Measurements from ENCODE around the gene GOLGA8B.
"Not testable (repeated sequence)": the region's sequence is repeated elsewhere in the genome, so short reads cannot be mapped to it uniquely, and the experiment has no call there.

The GOLGA8B gene

DNA sequence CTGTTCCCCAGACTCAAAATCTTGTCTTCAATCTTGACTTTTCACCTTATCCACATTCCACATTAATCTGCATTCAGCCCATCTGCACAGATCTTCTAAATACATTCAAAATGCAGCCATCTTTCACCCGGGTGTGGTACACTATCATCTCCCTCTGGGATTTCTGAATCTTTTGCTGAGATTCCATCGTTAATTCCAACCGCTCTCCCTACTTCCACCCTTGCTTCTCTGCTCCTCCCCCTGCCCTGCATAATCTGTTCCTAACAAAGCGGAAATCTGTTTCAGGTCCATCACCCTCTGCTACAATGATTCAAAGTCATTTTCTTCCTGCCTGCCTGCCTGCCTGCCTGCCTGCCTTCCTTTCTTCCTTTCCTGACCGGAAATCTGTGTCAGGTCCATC is 7.9 kb upstream of the GOLGA8B start:
- DNase-seq: no peak

DNA sequence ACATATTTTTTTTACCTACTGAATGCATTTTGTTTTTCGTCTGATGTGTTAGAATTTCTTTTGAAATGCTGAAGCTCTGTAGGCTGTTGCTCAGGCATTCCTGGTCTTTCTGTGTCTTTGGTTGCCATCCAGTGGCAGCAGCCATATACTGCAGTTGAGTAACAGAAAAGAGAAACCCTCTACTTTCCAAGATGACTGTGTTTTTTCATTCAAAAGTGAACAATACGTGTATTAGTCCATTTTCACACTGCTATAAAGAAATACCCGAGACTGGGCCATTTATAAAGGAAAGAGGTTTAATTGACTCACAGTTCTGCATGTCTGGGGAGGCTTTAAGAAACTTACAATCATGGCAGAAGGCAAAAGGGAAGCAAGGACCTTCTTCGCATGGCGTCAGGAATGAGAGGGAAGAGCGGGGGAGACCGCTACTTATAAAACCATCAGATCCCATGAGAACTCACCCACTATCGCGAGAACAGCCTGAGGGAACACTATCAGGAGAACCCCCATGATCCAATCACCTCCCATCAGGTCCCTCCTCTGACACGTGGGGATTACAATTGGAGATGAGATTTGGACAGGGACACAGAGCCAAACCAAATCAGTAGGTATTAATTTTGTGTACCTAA is 4.7 kb upstream of the GOLGA8B start:
- peak; percentile 49 for DNase-seq

DNA sequence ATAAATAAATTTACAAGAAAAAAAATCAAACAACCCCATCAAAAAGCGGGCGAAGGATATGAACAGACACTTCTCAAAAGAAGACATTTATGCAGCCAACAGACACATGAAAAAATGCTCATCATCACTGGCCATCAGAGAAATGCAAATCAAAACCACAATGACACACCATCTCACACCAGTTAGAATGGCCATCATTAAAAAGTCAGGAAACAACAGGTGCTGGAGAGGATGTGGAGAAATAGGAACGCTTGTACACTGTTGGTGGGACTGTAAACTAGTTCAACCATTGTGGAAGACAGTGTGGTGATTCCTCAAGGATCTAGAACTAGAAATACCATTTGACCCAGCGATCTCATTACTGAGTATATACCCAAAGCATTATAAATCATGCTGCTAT is 2.5 kb upstream of the GOLGA8B start:
- DNase-seq: not testable (repeated sequence)

DNA sequence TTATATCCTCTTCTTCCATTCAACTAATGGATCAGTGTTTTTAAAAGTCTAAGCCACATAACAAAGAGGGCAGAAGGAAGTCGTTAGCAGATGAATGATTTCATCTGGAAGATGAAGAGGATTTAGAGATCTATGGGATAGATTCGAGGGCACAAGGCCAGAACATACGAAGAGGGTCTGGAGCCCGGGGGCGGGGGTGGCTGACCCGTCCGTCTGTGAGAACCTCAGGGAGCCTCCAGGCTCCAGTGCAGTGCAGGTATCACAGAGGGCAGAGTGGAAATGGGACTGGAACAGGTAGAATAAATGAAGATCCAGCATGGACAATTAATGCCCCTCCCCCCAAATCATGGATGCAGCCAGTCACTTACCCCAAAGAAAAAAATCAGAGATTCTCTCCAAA is 1.5 kb upstream of the GOLGA8B start:
- no peak for DNase-seq

- DNase-seq: no peak
These were observed 848 bp upstream of the GOLGA8B start for GRCh38 chr15:34584330-34584668.

DNA sequence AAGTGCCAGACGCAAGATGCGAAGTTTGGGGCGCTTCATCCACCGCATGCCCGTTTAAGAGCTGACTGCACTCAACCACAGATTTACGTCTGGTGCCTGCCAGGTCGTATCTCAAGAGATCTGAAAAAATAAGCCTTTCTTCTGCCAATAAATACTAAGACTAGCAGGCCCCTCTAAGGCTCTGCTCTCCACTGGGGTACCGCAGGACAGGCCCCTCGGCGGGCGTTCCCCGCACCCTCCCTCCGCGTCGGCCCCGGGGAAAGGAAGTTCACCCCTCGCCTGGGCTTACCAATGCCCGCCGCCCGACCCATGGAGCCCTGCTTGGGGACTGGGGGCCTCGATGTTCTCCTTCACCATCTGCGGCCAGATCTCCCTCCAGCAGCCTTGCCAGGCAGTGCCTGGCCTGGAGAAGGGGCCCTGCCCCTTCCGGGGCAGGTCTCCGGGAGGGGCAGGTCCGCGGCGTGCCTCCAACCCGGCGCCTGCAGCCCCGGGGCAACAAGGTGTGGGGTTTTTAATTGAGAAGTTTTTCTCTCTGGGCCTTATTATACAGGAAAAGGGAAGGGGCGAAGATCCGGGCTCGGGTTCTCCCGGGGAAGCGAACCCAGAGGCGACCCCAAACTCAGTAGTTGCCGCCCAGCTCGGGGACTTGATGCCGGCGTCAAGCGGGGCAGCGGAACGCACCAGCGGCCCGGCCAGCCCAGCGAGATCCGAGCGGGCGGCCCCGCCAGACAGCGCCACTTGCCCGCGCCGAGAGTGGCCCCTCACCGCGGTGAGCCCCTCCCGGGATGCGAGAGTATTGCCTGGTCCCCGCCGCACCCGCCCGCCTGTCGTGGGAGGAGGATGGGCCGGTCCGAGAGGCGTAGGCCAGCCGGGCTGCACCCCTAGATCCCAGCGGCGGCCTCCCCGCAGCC is 735 bp downstream of the GOLGA8B start:
- peak; percentile 15 for DNase-seq

DNA sequence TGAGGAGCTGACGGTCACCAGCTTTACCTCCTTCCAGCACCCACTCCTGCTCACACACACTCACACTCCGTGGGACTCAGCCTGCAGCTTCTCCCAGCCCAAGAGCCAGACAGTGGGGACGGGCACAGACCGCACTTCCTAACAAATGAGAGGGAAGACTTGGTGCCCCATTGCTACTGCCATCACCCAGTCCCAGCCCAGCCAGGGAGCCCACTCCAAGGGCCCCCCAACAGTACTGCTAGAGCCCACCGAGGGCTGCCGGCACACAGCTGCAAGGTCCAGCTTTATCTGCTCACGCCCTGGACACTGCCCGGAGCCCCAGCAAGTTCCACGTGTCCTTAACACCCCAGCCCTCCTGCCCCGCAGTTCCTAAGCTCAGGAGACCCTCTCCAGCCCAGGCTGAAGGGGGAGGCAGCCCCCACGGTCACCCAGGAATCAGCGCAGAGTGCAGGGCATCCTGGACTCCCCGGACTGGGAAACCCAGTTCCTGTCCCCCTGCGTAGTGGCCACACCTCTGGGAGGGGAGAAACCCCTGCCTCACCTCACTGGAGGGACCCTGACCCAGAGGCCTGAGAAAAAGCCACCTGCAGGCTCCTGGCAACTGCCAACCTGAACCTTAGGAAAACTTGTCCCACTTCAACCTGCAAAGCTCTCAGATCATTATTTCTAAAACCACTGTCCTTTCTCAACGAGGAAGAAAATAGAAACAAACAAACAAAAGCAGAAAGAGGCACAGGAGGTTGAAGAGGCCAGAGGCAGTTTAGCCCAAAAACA is 1.6 kb downstream of the GOLGA8B start:
- DNase-seq: not testable (repeated sequence)

GRCh38 chr15:34581043-34581365 is 2.4 kb downstream of the GOLGA8B start:
- no peak for DNase-seq

GRCh38 chr15:34580251-34581042 is 3.0 kb downstream of the GOLGA8B start:
- not testable (repeated sequence) for DNase-seq

DNA sequence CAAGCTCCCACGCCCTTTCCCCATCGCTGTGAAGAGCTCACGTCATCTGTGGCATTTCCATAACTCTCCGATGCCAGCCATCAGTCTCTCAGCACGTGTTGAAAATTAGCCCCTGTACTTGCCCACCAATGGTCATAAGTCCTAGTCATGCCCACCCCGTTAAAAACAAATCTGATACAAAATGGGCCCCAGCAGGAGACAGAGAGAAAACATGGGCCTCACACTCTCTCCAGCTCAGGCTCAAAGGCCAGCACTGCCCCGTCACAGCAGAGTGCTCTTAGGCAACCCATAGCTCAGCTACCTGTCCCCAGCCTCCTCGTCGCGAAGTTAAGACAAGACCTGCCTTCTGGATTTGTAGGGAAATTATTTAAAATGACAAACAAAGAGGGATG is 5.2 kb downstream of the GOLGA8B start:
- no peak for DNase-seq

DNA sequence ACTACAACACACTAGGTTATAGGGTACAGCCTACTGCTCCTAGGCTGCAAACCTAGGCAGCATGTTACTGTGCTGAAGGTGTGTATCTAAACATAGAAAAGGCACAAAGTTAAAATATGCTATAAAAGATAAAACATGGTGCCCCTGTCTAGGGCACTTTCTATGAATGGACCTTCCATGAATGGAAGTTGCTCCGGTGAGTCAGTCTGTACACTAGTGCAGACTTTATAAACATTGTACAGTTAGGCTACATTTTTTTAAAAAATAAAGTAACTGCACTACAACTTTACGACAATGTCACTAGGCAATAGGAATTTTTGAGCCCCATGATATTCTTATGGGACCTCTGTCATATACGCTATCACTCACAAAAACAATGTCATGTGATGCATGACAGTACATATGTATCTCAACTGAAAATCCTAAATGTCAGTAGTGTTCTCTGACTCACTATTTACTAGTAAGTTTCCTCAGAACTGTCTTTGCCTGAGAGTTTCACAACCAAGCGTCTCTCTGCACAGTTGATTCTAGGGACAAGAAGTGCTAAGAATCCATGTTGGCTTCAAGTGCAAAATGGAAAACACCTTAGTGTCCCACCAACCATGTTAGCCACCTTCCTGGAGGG is 5.7 kb downstream of the GOLGA8B start:
- not testable (repeated sequence) for DNase-seq

DNA sequence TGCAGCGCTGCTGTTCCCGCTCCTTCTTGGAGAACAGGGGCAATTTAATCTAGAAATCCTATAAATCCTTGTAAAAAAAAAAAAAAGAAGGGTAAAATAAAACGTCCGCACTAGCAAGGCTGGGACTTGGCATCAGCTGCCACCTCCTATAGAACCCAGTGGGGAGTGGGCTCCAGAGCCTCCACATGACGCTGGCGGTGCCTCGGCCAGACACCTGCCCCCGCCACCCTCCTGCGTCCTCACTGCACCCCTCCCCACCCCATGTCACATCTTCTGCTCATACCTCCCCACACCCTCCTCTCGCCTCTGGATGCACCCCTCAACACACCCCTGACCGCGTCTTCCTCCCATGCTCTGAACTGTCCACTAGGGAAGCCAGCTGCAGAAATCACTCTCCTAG is 8.4 kb downstream of the GOLGA8B start:
- DNase-seq: not testable (repeated sequence)

GRCh38 chr15:34572921-34573320 is 10.5 kb downstream of the GOLGA8B start:
- DNase-seq: not testable (repeated sequence)

DNA sequence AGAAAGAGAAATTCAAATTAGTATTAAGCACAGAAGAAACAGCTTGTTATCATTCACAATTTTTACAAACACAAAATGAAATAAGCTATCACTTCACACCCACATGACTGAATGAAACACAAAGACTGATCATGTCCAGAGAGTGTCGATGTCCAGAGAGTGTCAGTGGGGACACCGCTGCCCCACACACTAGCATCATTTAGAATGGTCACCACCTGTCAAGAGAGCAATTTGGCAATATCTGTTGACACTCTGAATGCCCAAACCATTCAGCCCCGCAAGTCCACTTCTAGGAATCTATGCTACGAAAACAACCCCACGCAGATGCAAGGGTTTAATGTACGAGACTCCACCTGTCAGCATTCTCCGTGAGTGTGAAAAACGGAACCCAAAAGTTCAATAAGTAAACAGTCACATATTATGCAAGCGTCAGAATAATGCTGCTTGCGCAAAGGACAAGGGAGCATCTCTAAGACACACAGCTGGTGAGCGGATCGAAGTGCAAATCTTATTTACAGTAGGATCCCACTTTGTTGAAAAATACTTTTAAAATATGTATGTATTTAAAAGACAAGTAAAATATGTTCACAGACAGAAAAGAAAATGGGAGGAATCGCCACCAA is 11.3 kb downstream of the GOLGA8B start:
- DNase-seq: not testable (repeated sequence)

DNA sequence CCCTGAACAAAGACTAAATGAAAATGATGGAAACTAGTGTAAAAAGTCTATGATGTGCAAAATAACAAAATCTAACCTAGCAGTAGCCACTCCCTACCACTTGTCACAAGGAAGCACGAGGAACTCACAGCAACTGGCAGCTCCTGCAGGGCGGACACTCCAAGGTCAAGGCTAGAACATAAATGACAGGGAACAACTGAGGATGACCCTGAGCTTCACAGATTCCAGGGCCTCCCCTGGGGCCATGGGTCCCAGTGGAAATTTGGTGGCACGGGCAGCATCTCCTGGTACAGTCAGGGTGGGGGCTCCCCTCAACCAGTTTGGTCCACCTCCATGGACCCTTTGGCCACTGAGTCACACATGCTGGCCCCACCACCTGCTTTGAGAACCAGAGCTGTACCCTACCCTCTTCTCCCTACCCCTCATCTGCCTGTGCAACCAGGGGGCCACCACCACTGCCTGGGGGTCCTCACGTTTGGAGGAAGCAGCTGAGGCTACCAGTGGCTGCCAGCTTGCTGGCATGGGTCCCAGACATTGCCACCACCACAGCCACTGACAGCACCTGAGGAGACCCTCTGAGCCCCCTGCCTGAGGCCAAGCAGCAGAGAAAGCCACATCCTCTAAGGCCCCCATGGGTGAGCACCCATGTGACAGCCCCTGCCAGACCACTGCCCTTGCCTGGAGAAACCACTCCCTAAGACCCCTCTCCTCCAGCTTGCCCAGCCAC is 13.6 kb downstream of the GOLGA8B start:
- not testable (repeated sequence) for DNase-seq

- not testable (repeated sequence) for DNase-seq
These were observed 16.3 kb downstream of the GOLGA8B start for GRCh38 chr15:34567174-34567573.

GRCh38 chr15:34564711-34565110 is 18.7 kb downstream of the GOLGA8B start:
- DNase-seq: not testable (repeated sequence)

- DNase-seq: not testable (repeated sequence)
These were observed 22.6 kb downstream of the GOLGA8B start for GRCh38 chr15:34560814-34561213.

DNA sequence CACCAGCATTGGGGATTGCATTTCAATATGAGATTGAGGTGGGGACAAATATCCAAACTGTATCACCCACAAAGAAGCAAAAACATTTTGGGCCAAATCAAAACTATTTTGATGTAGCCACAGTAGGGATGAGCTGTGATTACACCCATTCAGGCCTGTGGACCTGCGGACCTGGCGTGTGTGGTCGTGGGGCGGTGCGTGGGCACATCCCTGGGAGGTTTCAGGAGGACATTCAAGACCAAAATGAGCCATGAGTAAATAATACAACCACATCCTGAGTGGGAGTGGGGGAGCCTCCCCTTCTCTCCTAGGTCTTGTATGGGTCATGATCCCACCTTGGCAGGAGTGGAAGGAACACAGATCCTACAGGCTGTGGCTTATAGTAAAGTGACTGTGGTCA is 23.7 kb downstream of the GOLGA8B start:
- DNase-seq: not testable (repeated sequence)

DNA sequence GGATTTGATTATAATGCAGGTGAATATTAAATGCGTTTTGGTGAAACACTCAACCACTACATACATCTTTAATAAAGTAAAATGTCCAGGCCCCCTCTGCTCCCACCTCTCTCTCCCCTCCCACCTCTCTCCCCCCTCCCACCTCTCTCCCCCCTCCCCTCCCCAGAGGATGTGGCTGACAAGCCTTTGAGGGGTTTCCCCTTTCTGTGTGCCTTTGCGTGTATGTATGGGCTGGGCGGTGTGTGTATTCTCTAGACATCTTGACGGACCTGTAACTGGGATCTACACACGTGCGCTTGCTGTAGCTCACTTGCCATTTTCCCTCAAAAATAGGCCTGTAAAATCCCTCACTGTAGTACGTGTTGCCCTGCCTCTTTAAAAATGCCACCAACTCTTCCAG is 28.3 kb downstream of the GOLGA8B start:
- DNase-seq: not testable (repeated sequence)

GRCh38 chr15:34554716-34555115 is 28.7 kb downstream of the GOLGA8B start:
- not testable (repeated sequence) for DNase-seq

Measured in NCI-H510A (cell line).